SK-N-SH treated with all-trans-retinoic acid at 6 μM for 48 hours (cell line): ENCODE measurements around the gene TAF15.

Experiments
- ARNTL ChIP-seq: fragments of 450-650 bp; formaldehyde crosslinking; IDR thresholded peaks from 2 replicates; pipeline ENCODE4 v1.5.0; 2020; ENCODE audit warnings: low read depth, mild to moderate bottlenecking, moderate library complexity, borderline replicate concordance
- CREB5 ChIP-seq: fragments of 250-450 bp; sonication (Bioruptor Pico); IDR thresholded peaks from 2 replicates; pipeline ENCODE4 v1.5.1; 2020; ENCODE audit warnings: low read depth, mild to moderate bottlenecking, moderate library complexity
- CSRNP3 ChIP-seq: fragments of 250-450 bp; sonication (Bioruptor Pico); IDR thresholded peaks from 2 replicates; pipeline ENCODE4 v1.5.1; 2021; ENCODE audit warnings: mild to moderate bottlenecking, moderate library complexity
- GLIS3 ChIP-seq: fragments of 250-450 bp; sonication (Bioruptor Pico); IDR thresholded peaks from 2 replicates; pipeline ENCODE4 v1.5.0; 2020; ENCODE audit warnings: mild to moderate bottlenecking, moderate library complexity
- PATZ1 ChIP-seq: fragments of 250-450 bp; sonication (Bioruptor Pico); IDR thresholded peaks from 2 replicates; pipeline ENCODE4 v1.8.0; 2020; ENCODE audit warnings: mild to moderate bottlenecking, moderate library complexity, borderline replicate concordance
- RARB ChIP-seq: fragments of 250-450 bp; sonication (Bioruptor Pico); IDR thresholded peaks from 2 replicates; pipeline ENCODE4 v1.8.0; 2021; ENCODE audit warnings: mild to moderate bottlenecking, moderate library complexity
- ZFP30 ChIP-seq: fragments of 450-650 bp; formaldehyde crosslinking; IDR thresholded peaks from 2 replicates; pipeline ENCODE4 v1.5.0; 2022; ENCODE audit warnings: mild to moderate bottlenecking, moderate library complexity
- ZNF70 ChIP-seq: fragments of 450-650 bp; formaldehyde crosslinking; IDR thresholded peaks from 2 replicates; pipeline ENCODE4 v1.5.0; 2020; ENCODE audit warnings: mild to moderate bottlenecking, moderate library complexity

GRCh38 chr17:35773679-35774425, 35.4 kb upstream of the TAF15 start:
- TF ChIP-seq ZFP30 (no peak), CREB5 (no peak), GLIS3 (CRISPR knock-in tag) (no peak), ZNF70 (CRISPR knock-in tag) (no peak), PATZ1 (CRISPR knock-in tag) (no peak), ARNTL (CRISPR knock-in tag) (no peak), CSRNP3 (CRISPR knock-in tag) (no peak), RARB (CRISPR knock-in tag) (no peak)
